H9 (cell line): ENCODE data around the gene TRIM37. TPM values are rescaled to one million over a fixed set of nuclear protein-coding genes. Genes with fewer than 3 reads are reported as not detected.

Source experiments
- DNase-seq: peaks from one replicate; pipeline ENCODE4 v3.0.0-alpha.2; 2017
- H2AFZ ChIP-seq: one replicate; pipeline ENCODE4 v1.6.1; 2013; ENCODE audit warnings: mild to moderate bottlenecking, low read length, control low read depth, moderate library complexity
- H2AK5ac ChIP-seq: 2 replicates; pipeline ENCODE4 v1.6.1; 2013; ENCODE audit warnings: low read length, control low read depth, mixed read lengths; ENCODE audit not compliant: insufficient read length
- H2BK120ac ChIP-seq: one replicate; pipeline ENCODE4 v1.6.1; 2013; ENCODE audit warnings: low read depth, mild to moderate bottlenecking, low read length, control low read depth, inconsistent platforms; ENCODE audit not compliant: poor library complexity, severe bottlenecking
- H2BK12ac ChIP-seq: 2 replicates; pipeline ENCODE4 v1.6.1; 2013; ENCODE audit warnings: low read length, control low read depth, mixed read lengths, low read depth; ENCODE audit not compliant: insufficient read length
- H2BK15ac ChIP-seq: 2 replicates; pipeline ENCODE4 v1.6.1; 2013; ENCODE audit warnings: low read depth, low read length, control low read depth
- H2BK20ac ChIP-seq: one replicate; pipeline ENCODE4 v1.6.1; 2013; ENCODE audit warnings: low read depth, mild to moderate bottlenecking, low read length, control low read depth, inconsistent platforms; ENCODE audit not compliant: poor library complexity, severe bottlenecking
- H2BK5ac ChIP-seq: 2 replicates; pipeline ENCODE4 v1.6.1; 2013; ENCODE audit warnings: low read length, control low read depth, mixed read lengths; ENCODE audit not compliant: insufficient read length
- H3K14ac ChIP-seq: 2 replicates; pipeline ENCODE4 v1.6.1; 2013; ENCODE audit warnings: low read length, control low read depth; ENCODE audit not compliant: insufficient read depth
- H3K18ac ChIP-seq: 2 replicates; pipeline ENCODE4 v1.6.1; 2013; ENCODE audit warnings: low read depth, mild to moderate bottlenecking, mixed read lengths, low read length, control low read depth; ENCODE audit not compliant: insufficient read length
- H3K23ac ChIP-seq: 2 replicates; pipeline ENCODE4 v1.6.1; 2013; ENCODE audit warnings: low read length, control low read depth, mixed read lengths, low read depth; ENCODE audit not compliant: insufficient read length
- H3K23me2 ChIP-seq: 2 replicates; pipeline ENCODE4 v1.6.1; 2013; ENCODE audit warnings: low read depth, mild to moderate bottlenecking, mixed read lengths, low read length, control low read depth; ENCODE audit not compliant: insufficient read length, poor library complexity, severe bottlenecking
- H3K27ac ChIP-seq: 2 replicates; pipeline ENCODE4 v1.5.1; 2013; ENCODE audit warnings: low read length, control low read depth, mixed read lengths, low read depth; ENCODE audit not compliant: insufficient read length
- H3K27me3 ChIP-seq: 2 replicates; pipeline ENCODE4 v1.6.1; 2013; ENCODE audit warnings: low read length, control low read depth, inconsistent platforms; ENCODE audit not compliant: insufficient read depth
- H3K4ac ChIP-seq: 2 replicates; pipeline ENCODE4 v1.6.1; 2013; ENCODE audit warnings: low read depth, mild to moderate bottlenecking, control low read depth, inconsistent platforms, low read length, moderate library complexity
- H3K4me1 ChIP-seq: 2 replicates; pipeline ENCODE4 v1.6.1; 2013; ENCODE audit warnings: low read length, control low read depth, inconsistent platforms; ENCODE audit not compliant: insufficient read depth
- H3K4me2 ChIP-seq: 2 replicates; pipeline ENCODE4 v1.6.1; 2013; ENCODE audit warnings: low read length, control low read depth, mixed read lengths; ENCODE audit not compliant: insufficient read length, insufficient read depth
- H3K56ac ChIP-seq: 2 replicates; pipeline ENCODE4 v1.6.1; 2013; ENCODE audit warnings: low read depth, mild to moderate bottlenecking, mixed read lengths, low read length, control low read depth; ENCODE audit not compliant: insufficient read length
- H3K79me1 ChIP-seq: 2 replicates; pipeline ENCODE4 v1.6.1; 2013; ENCODE audit warnings: low read depth, mild to moderate bottlenecking, moderate library complexity, low read length, control low read depth, inconsistent platforms; ENCODE audit not compliant: insufficient read depth, poor library complexity, severe bottlenecking
- H3K79me2 ChIP-seq: 2 replicates; pipeline ENCODE4 v1.6.1; 2013; ENCODE audit warnings: low read length, control low read depth, inconsistent platforms; ENCODE audit not compliant: insufficient read depth
- H3K9ac ChIP-seq: 2 replicates; pipeline ENCODE4 v1.6.1; 2013; ENCODE audit warnings: low read length, control low read depth, mixed read lengths; ENCODE audit not compliant: insufficient read length; ENCODE audit errors: extremely low read depth
- H3K9me3 ChIP-seq: one replicate; pipeline ENCODE4 v1.6.1; 2013; ENCODE audit warnings: low read depth, low read length, inconsistent platforms; ENCODE audit not compliant: control insufficient read depth
- H3T11ph ChIP-seq: one replicate; pipeline ENCODE4 v1.6.1; 2013; ENCODE audit warnings: mild to moderate bottlenecking, low read length, control low read depth, inconsistent platforms
- H4K20me1 ChIP-seq: one replicate; pipeline ENCODE4 v1.6.1; 2013; ENCODE audit not compliant: control insufficient read depth, insufficient read length, insufficient read depth
- H4K5ac ChIP-seq: 2 replicates; pipeline ENCODE4 v1.6.1; 2013; ENCODE audit warnings: low read depth, mild to moderate bottlenecking, mixed read lengths, low read length, control low read depth; ENCODE audit not compliant: insufficient read length
- H4K8ac ChIP-seq: replicated peaks from 2 replicates; pipeline ENCODE4 v1.6.1; 2013; ENCODE audit warnings: low read length, control low read depth, mixed read lengths, low read depth; ENCODE audit not compliant: insufficient read length
- H4K91ac ChIP-seq: 2 replicates; pipeline ENCODE4 v1.6.1; 2013; ENCODE audit warnings: low read depth, mild to moderate bottlenecking, moderate library complexity, mixed read lengths, low read length, control low read depth; ENCODE audit not compliant: insufficient read length
- H3K27ac Mint-ChIP-seq, 3 experiments: 2 replicates in 2 of 3; 3 replicates in 1 of 3; pipeline ENCODE4 v1.8.0; 2020 to 2021; ENCODE audit warnings: mixed read lengths in 3 of 3, mild to moderate bottlenecking in 1 of 3, moderate library complexity in 1 of 3
- H3K27me3 Mint-ChIP-seq: 2 replicates; pipeline ENCODE4 v1.8.0; 2021; ENCODE audit warnings: low read depth, mild to moderate bottlenecking, moderate library complexity, mixed read lengths
- H3K36me3 Mint-ChIP-seq, 3 experiments: 2 replicates in 2 of 3; 3 replicates in 1 of 3; pipeline ENCODE4 v1.8.0; 2020 to 2021; ENCODE audit warnings: low read depth in 3 of 3, mixed read lengths in 3 of 3; ENCODE audit not compliant: insufficient read depth in 1 of 3
- H3K4me1 Mint-ChIP-seq, 2 experiments: 2 replicates each; pipeline ENCODE4 v1.8.0; 2020; ENCODE audit warnings: mixed read lengths in 2 of 2
- H3K4me3 Mint-ChIP-seq, 2 experiments: 2 replicates in 1 of 2; 3 replicates in 1 of 2; pipeline ENCODE4 v1.8.0; 2020 to 2021; ENCODE audit warnings: mild to moderate bottlenecking in 2 of 2, mixed read lengths in 2 of 2, moderate library complexity in 1 of 2
- H3K9me3 Mint-ChIP-seq, 2 experiments: 2 replicates in 1 of 2; 3 replicates in 1 of 2; pipeline ENCODE4 v1.8.0; 2020; ENCODE audit warnings: mild to moderate bottlenecking in 2 of 2, mixed read lengths in 2 of 2, moderate library complexity in 1 of 2
- total RNA-seq: library from RNA; stranded (reverse); gene quantifications from 2 replicates; pipeline ENCODE4 v1.2.1, GENCODE V29; 2021
- TF ChIP-seq, protein P1 (sequence below): fragments of 200-600 bp; sonication (generic); conservative IDR thresholded peaks from 3 replicates; pipeline ENCODE4 v1.8.0; 2021; ENCODE audit warnings: antibody characterized with exemption, mild to moderate bottlenecking

The TRIM37 gene
- total RNA-seq, 1 experiment from 2014 or later, result 52.1 TPM

DNA sequence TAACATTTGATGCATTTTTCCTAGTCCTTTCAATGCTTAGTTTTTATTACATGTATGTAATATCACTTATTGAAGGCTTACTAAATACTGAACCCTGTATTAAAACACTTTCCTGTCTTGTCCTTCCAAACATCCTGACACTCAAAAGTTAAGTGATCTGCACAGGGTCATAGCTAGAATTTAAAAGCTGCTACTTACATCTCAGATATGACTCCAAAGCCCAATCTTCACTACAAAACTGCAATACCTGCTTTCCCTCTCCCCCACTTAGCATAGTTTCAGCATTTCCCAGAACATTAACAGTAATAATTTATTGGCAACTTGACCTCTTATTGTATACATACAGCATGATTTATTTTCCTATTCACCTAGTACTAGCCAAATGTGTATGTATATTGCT, 4.3 kb upstream of the TRIM37 start:
- Histone ChIP-seq H3K27ac (no peak overlapping the region), H4K8ac (no peak overlapping the region), H4K20me1 (no peaks in the 10 kb centered on the region), H3K4me2 (no peak overlapping the region), H2BK120ac (no peak overlapping the region), H4K5ac (no peak overlapping the region), H3K79me2 (0 out of 2 replicates have a peak, but pooled peaks cover 2% of the 10 kb centered on the region), H3K23ac (no peak overlapping the region), H2BK12ac (no peak overlapping the region), H3K23me2 (peaks cover 4% of the 10 kb centered on the region), H2AFZ (no peak overlapping the region), H4K91ac (no peak overlapping the region), H2BK20ac (no peak overlapping the region), H3K4ac (no peak overlapping the region), H3K18ac (no peak overlapping the region), H3K4me1 (no peaks in the 10 kb centered on the region), H3K9me3 (no peaks in the 10 kb centered on the region), H3K56ac (no peak overlapping the region), H3K27me3 (no peaks in the 10 kb centered on the region), H3K14ac (no peak overlapping the region), H3K9ac (no peak overlapping the region), H2BK5ac (no peak overlapping the region), H2AK5ac (no peak overlapping the region), H3T11ph (no peak overlapping the region), H3K79me1 (peaks cover 2% of the 10 kb centered on the region), H2BK15ac (no peak overlapping the region)
- Mint-ChIP-seq H3K4me3 (no peak overlapping the region), H3K9me3 (no peaks in the 10 kb centered on the region), H3K27me3 (no peaks in the 10 kb centered on the region), H3K36me3 (peaks cover 24 to 42% (median 28%) of the 10 kb centered on the region in 3 experiments), H3K4me1 (peaks cover 4 to 5% of the 10 kb centered on the region in 2 experiments; a peak in 2 of 4 replicates), H3K27ac (no peak overlapping the region)
- TF ChIP-seq, protein P1, sequence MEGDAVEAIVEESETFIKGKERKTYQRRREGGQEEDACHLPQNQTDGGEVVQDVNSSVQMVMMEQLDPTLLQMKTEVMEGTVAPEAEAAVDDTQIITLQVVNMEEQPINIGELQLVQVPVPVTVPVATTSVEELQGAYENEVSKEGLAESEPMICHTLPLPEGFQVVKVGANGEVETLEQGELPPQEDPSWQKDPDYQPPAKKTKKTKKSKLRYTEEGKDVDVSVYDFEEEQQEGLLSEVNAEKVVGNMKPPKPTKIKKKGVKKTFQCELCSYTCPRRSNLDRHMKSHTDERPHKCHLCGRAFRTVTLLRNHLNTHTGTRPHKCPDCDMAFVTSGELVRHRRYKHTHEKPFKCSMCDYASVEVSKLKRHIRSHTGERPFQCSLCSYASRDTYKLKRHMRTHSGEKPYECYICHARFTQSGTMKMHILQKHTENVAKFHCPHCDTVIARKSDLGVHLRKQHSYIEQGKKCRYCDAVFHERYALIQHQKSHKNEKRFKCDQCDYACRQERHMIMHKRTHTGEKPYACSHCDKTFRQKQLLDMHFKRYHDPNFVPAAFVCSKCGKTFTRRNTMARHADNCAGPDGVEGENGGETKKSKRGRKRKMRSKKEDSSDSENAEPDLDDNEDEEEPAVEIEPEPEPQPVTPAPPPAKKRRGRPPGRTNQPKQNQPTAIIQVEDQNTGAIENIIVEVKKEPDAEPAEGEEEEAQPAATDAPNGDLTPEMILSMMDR, result no peak
- no peak for DNase-seq
